ENCODE data around the gene INPP5E.

Gene INPP5E

GRCh38 chr9:136451221-136451877, 11.7 kb upstream of the INPP5E start:
- Histone ChIP-seq H2BK5ac (ENCODE audit: low read length) (peak overlapping the region; percentile 7), H4K8ac (ENCODE audit: low read depth, low read length) (no peak overlapping the region), H3K4me2 (ENCODE audit: insufficient read depth, low read length, poor library complexity, severe bottlenecking) (no peak overlapping the region), H3K79me1 (ENCODE audit: low read depth, low read length) (peaks cover 2% of the 10 kb centered on the region), H3K9ac (ENCODE audit: low read depth, low read length, poor library complexity) (no peak overlapping the region), H3K36me3 (replicated peaks in 1 of 2; ENCODE audit: control insufficient read depth in 2 of 2, insufficient read depth in 2 of 2, low read length in 2 of 2) (peaks cover 64 to 90% of the 10 kb centered on the region in 2 donors), H3K27me3 (ENCODE audit: control insufficient read depth in 3 of 3, insufficient read depth in 3 of 3, low read depth in 1 of 3, low read length in 3 of 3) (no peaks in the 10 kb centered on the region), H3K14ac (ENCODE audit: low read length) (no peak overlapping the region), H2BK120ac (ENCODE audit: low read depth, low read length) (no peak overlapping the region), H2BK15ac (ENCODE audit: low read length) (no peak overlapping the region), H3K18ac (ENCODE audit: low read length) (no peak overlapping the region), H3K23ac (ENCODE audit: low read depth, low read length, poor library complexity) (no peak overlapping the region), H4K91ac (ENCODE audit: low read depth, low read length, poor library complexity) (no peak overlapping the region), H3K27ac (replicated peaks; ENCODE audit: low read length) (no peak overlapping the region), H3K4me1 (ENCODE audit: control insufficient read depth in 2 of 2, insufficient read depth in 1 of 2, low read depth in 1 of 2, low read length in 2 of 2) (no peaks in the 10 kb centered on the region), H2AK5ac (ENCODE audit: low read depth, low read length) (no peak overlapping the region), H3K4ac (ENCODE audit: low read length) (no peak overlapping the region), H2BK12ac (ENCODE audit: low read length) (no peak overlapping the region), H3K4me3 (ENCODE audit: low read length in 2 of 2) (no peak overlapping the region), H2AFZ (ENCODE audit: low read length) (no peak overlapping the region), H3K9me3 (replicated peaks in 1 of 2; ENCODE audit: control insufficient read depth in 2 of 2, insufficient read depth in 1 of 2, low read depth in 1 of 2, low read length in 2 of 2) (no peaks in the 10 kb centered on the region)
- no peak for DNase-seq (ENCODE audit: low spot score)
- no CpG with 5 or more reads among the region's 26 CpGs for WGBS, 2 donors (ENCODE audit: extremely low coverage in 2 of 2, insufficient read length in 2 of 2, insufficient replicate concordance in 1 of 2)

- Histone ChIP-seq H3K9me3 (replicated peaks in 1 of 2; ENCODE audit: control insufficient read depth in 2 of 2, insufficient read depth in 1 of 2, low read depth in 1 of 2, low read length in 2 of 2) (no peaks in the 10 kb centered on the region), H3K27me3 (ENCODE audit: control insufficient read depth in 3 of 3, insufficient read depth in 3 of 3, low read depth in 1 of 3, low read length in 3 of 3) (no peaks in the 10 kb centered on the region), H3K36me3 (replicated peaks in 1 of 2; ENCODE audit: control insufficient read depth in 2 of 2, insufficient read depth in 2 of 2, low read length in 2 of 2) (peaks cover 55 to 90% of the 10 kb centered on the region in 2 donors), H3K4ac (ENCODE audit: low read length) (no peak overlapping the region), H2BK120ac (ENCODE audit: low read depth, low read length) (no peak overlapping the region), H3K23ac (ENCODE audit: low read depth, low read length, poor library complexity) (no peak overlapping the region), H3K4me3 (ENCODE audit: low read length in 2 of 2) (no peak overlapping the region), H3K27ac (replicated peaks; ENCODE audit: low read length) (no peak overlapping the region), H3K14ac (ENCODE audit: low read length) (no peak overlapping the region), H2AFZ (ENCODE audit: low read length) (no peak overlapping the region), H3K4me2 (ENCODE audit: insufficient read depth, low read length, poor library complexity, severe bottlenecking) (no peak overlapping the region), H2BK5ac (ENCODE audit: low read length) (no peak overlapping the region), H4K8ac (ENCODE audit: low read depth, low read length) (peak overlapping the region; percentile 65), H3K9ac (ENCODE audit: low read depth, low read length, poor library complexity) (no peak overlapping the region), H2AK5ac (ENCODE audit: low read depth, low read length) (no peak overlapping the region), H2BK12ac (ENCODE audit: low read length) (no peak overlapping the region), H3K18ac (ENCODE audit: low read length) (no peak overlapping the region), H3K79me1 (ENCODE audit: low read depth, low read length) (peaks cover 4% of the 10 kb centered on the region), H4K91ac (ENCODE audit: low read depth, low read length, poor library complexity) (no peak overlapping the region), H2BK15ac (ENCODE audit: low read length) (no peak overlapping the region), H3K4me1 (ENCODE audit: control insufficient read depth in 2 of 2, insufficient read depth in 1 of 2, low read depth in 1 of 2, low read length in 2 of 2) (no peaks in the 10 kb centered on the region)
- WGBS, 2 donors (ENCODE audit: extremely low coverage in 2 of 2, insufficient read length in 2 of 2, insufficient replicate concordance in 1 of 2): no CpG with 5 or more reads among the region's 3 CpGs
- no peak for DNase-seq (ENCODE audit: low spot score)
Observed at GRCh38 chr9:136448655-136449054, 9.0 kb upstream of the INPP5E start.

GRCh38 chr9:136447173-136447778, 7.6 kb upstream of the INPP5E start:
- no peak overlapping the region for H3K4me2 ChIP-seq (ENCODE audit: insufficient read depth, low read length, poor library complexity, severe bottlenecking)
- H3K23ac ChIP-seq (ENCODE audit: low read depth, low read length, poor library complexity): no peak overlapping the region
- H3K27ac ChIP-seq (replicated peaks; ENCODE audit: low read length): no peak overlapping the region
- peaks cover 60 to 96% of the 10 kb centered on the region in 2 donors for H3K36me3 ChIP-seq (replicated peaks in 1 of 2; ENCODE audit: control insufficient read depth in 2 of 2, insufficient read depth in 2 of 2, low read length in 2 of 2)
- H3K14ac ChIP-seq (ENCODE audit: low read length): no peak overlapping the region
- no peak overlapping the region for H3K4ac ChIP-seq (ENCODE audit: low read length)
- H3K9me3 ChIP-seq (replicated peaks in 1 of 2; ENCODE audit: control insufficient read depth in 2 of 2, insufficient read depth in 1 of 2, low read depth in 1 of 2, low read length in 2 of 2): no peaks in the 10 kb centered on the region
- no peak overlapping the region for H4K91ac ChIP-seq (ENCODE audit: low read depth, low read length, poor library complexity)
- peak overlapping the region; percentile 81 for H3K9ac ChIP-seq (ENCODE audit: low read depth, low read length, poor library complexity)
- no peak overlapping the region for H2AK5ac ChIP-seq (ENCODE audit: low read depth, low read length)
- H2AFZ ChIP-seq (ENCODE audit: low read length): no peak overlapping the region
- no peak overlapping the region for H2BK120ac ChIP-seq (ENCODE audit: low read depth, low read length)
- peaks cover 4% of the 10 kb centered on the region for H3K79me1 ChIP-seq (ENCODE audit: low read depth, low read length)
- no peak overlapping the region for H3K4me3 ChIP-seq (ENCODE audit: low read length in 2 of 2)
- H4K8ac ChIP-seq (ENCODE audit: low read depth, low read length): peak overlapping the region; percentile 92
- H2BK12ac ChIP-seq (ENCODE audit: low read length): no peak overlapping the region
- no peaks in the 10 kb centered on the region for H3K27me3 ChIP-seq (ENCODE audit: control insufficient read depth in 3 of 3, insufficient read depth in 3 of 3, low read depth in 1 of 3, low read length in 3 of 3)
- no peak overlapping the region for H3K18ac ChIP-seq (ENCODE audit: low read length)
- no peak overlapping the region for H2BK15ac ChIP-seq (ENCODE audit: low read length)
- no peak for DNase-seq (ENCODE audit: low spot score)
- no peak overlapping the region for H2BK5ac ChIP-seq (ENCODE audit: low read length)
- WGBS, 2 donors (ENCODE audit: extremely low coverage in 2 of 2, insufficient read length in 2 of 2, insufficient replicate concordance in 1 of 2): no CpG with 5 or more reads among the region's 27 CpGs
- H3K4me1 ChIP-seq (ENCODE audit: control insufficient read depth in 2 of 2, insufficient read depth in 1 of 2, low read depth in 1 of 2, low read length in 2 of 2): no peaks in the 10 kb centered on the region

- no peaks in the 10 kb centered on the region for H3K9me3 ChIP-seq (replicated peaks in 1 of 2; ENCODE audit: control insufficient read depth in 2 of 2, insufficient read depth in 1 of 2, low read depth in 1 of 2, low read length in 2 of 2)
- no peak overlapping the region for H3K4me2 ChIP-seq (ENCODE audit: insufficient read depth, low read length, poor library complexity, severe bottlenecking)
- H3K27ac ChIP-seq (replicated peaks; ENCODE audit: low read length): no peak overlapping the region
- no peaks in the 10 kb centered on the region for H3K27me3 ChIP-seq (ENCODE audit: control insufficient read depth in 3 of 3, insufficient read depth in 3 of 3, low read depth in 1 of 3, low read length in 3 of 3)
- H3K4ac ChIP-seq (ENCODE audit: low read length): no peak overlapping the region
- no peak overlapping the region for H2AFZ ChIP-seq (ENCODE audit: low read length)
- no peak overlapping the region for H3K18ac ChIP-seq (ENCODE audit: low read length)
- peaks cover 65 to 99% of the 10 kb centered on the region in 2 donors for H3K36me3 ChIP-seq (replicated peaks in 1 of 2; ENCODE audit: control insufficient read depth in 2 of 2, insufficient read depth in 2 of 2, low read length in 2 of 2)
- no peak overlapping the region for H3K9ac ChIP-seq (ENCODE audit: low read depth, low read length, poor library complexity)
- no peak overlapping the region for H4K91ac ChIP-seq (ENCODE audit: low read depth, low read length, poor library complexity)
- no peak overlapping the region for H2BK5ac ChIP-seq (ENCODE audit: low read length)
- no peak overlapping the region for H2BK15ac ChIP-seq (ENCODE audit: low read length)
- WGBS, 2 donors (ENCODE audit: extremely low coverage in 2 of 2, insufficient read length in 2 of 2, insufficient replicate concordance in 1 of 2): no CpG with 5 or more reads among the region's 7 CpGs
- H3K79me1 ChIP-seq (ENCODE audit: low read depth, low read length): peaks cover 2% of the 10 kb centered on the region
- H2BK120ac ChIP-seq (ENCODE audit: low read depth, low read length): no peak overlapping the region
- H2AK5ac ChIP-seq (ENCODE audit: low read depth, low read length): no peak overlapping the region
- DNase-seq (ENCODE audit: low spot score): no peak
- H3K4me3 ChIP-seq (ENCODE audit: low read length in 2 of 2): no peak overlapping the region
- H4K8ac ChIP-seq (ENCODE audit: low read depth, low read length): no peak overlapping the region
- H3K14ac ChIP-seq (ENCODE audit: low read length): no peak overlapping the region
- H2BK12ac ChIP-seq (ENCODE audit: low read length): no peak overlapping the region
- no peaks in the 10 kb centered on the region for H3K4me1 ChIP-seq (ENCODE audit: control insufficient read depth in 2 of 2, insufficient read depth in 1 of 2, low read depth in 1 of 2, low read length in 2 of 2)
- H3K23ac ChIP-seq (ENCODE audit: low read depth, low read length, poor library complexity): no peak overlapping the region
Observed at GRCh38 chr9:136445799-136446198, 6.2 kb upstream of the INPP5E start.

Measured in neuronal stem cell (in vitro differentiated cells).